Activated CD8-positive, alpha-beta memory T cell treated with anti-CD3 and anti-CD28 coated beads, Interleukin-2, amount 50 U/mL, for 1 hour (primary cell): ENCODE measurements around the gene AKAP6.

Source experiments
- DNase-seq: peaks from one replicate; pipeline ENCODE4 v3.0.0-alpha.2; 2020; ENCODE audit errors: extremely low read depth

The AKAP6 gene

DNA sequence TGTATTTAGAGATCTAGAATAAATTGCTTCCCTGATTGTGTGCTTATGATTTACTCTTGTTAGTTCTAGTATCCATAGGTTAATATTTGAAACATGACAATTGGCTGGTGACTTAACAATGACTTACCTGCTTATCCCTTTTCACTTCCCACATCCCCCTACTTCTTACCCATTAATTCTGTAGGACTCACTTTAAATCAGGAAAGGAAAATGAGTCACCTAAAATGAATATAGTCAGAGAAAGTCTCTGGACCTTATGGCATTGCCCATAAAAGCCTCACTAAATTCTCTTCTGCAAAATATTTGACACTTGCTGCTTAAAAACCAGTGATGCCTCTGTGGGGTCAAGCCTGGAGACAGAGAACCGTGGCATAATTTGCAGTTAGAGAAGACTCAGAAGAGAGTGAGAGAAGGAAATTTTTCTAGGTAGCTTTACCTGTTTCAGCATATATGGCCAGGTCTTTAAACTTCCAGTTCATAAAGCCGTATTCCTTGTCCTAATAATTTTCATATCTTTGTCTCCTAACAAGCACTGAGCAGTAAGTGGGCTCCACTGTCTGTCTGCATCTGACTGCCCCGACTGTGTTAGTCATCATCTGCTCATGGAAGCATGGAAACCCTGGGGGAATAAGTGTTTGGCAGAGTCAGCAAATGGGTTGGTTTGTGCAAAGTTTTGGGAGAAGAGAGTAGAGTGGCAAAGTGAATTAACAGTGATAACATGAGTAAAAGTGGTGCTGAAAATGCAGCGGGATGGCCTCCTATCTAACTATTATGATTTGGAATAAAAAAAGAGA lies 294.4 kb downstream of the AKAP6 start:
- no peak for DNase-seq

DNA sequence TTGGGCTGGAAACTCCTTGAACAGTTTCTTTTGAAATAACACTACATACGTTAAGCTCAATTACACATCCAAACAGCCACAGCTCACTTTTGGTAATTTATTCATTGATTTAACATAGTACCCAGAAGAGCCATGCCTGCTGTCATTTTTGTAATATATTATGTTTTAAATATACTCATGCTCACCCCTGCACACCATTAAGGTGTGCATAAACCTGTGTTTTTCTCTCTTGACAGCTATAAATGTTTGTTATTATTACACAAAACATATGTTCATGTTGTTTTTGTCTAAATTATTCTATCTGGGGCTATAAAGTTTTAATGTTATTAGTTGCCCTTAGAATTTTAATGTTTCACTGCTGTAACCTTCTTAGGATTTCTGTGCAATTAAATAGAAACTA lies 296.1 kb downstream of the AKAP6 start:
- DNase-seq = no peak

DNA sequence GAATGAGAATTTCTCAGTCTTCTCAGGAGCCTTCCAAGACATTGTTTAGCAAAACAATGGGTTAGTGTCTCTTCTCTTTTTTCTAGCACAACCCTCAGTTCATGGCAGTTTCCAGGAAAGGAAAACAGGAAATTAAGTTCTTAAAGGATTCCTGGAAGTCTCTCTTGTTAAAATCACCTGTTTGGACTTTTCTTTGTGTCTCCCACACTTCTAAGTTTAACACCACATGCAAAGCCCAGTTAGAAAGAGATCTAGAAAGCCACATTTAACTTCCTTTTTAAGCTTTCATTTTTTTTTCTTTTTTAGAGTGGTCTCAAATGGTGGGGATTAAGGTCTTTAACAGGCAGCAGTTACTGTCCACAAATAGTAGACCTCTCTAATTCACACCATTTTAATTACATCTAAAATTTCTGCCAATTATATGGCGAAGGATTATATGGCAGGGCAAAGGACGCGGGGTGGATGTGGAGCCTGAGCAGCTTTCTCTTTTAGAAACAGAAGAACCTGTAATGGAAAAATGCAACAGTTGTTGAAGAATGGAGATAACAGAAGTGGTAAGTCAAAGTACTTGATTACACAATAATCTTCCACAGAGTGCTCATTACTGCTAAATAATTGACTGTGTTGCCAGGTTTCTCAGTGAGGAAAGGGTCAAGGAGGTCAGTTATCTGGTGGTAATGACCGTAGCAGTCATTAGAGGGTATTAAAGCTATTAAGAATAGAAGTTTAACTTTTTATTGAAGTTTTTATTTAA lies 298.6 kb downstream of the AKAP6 start:
- no peak for DNase-seq

DNA sequence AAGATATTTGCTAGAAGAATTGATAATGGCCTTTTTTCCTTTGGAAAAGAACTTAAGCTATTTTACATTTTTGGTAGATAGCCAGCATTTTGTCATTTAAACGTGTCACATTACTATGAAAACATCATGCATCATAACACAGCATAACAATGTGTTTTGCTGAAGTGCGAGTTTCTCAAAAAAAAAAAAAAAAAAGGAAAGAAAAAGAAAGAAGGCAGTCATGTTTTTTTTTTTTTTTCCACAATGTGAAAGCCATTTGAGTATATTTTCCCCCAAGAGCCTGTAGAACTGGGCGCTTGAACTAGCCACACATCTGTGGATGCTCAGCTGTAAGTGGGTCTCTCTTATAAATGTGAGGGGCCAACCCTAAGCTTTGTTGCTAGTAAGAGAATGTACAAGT lies 300.1 kb downstream of the AKAP6 start:
- DNase-seq = no peak

DNA sequence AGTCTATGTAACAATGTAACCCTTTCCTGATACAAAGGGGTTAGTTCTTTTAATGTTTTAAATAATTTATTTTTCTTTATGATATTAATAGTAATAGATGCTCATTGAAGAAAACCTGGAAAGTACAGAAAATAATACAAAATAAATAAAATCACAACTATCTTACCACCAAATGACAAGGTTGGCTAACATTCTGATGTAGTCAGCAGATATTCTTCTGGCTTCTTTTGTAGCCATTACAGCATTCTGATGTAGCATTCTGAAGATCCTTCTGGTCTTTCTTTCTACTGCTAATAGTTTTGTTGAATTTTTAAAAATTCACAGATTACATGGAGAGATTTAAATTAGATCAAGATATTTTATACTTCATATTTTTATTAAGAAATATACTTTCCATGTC lies 301.6 kb downstream of the AKAP6 start:
- DNase-seq = no peak

DNA sequence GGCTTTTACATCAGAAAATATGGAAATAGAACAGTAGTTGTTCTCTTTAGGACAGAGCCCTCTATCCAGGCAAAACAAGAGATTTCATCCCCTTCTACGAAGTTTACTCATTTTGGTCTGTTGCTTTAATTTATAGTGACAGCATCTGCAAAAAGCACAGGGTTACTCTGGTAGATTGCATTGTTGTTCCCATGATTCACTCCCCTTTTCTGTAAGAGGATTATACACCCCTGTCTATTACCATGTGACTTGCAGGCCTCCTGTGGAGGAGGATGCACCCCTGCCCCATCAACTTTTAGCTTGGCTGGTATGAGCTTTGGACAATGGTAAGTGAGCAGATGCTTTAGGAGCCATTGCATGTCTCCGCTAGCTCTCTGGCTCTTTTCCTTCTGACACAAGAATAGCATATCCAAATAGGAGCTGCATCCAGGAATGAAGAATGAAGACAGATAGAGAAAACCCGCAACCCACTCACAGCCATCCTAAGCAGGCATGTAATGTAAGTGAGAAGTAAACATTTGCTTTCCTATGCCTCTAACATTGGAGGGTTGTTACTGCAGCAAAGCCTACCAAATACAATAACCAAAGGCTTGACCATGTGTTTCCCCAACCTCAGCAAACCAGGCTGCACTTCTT lies 304.2 kb downstream of the AKAP6 start:
- no peak for DNase-seq

DNA sequence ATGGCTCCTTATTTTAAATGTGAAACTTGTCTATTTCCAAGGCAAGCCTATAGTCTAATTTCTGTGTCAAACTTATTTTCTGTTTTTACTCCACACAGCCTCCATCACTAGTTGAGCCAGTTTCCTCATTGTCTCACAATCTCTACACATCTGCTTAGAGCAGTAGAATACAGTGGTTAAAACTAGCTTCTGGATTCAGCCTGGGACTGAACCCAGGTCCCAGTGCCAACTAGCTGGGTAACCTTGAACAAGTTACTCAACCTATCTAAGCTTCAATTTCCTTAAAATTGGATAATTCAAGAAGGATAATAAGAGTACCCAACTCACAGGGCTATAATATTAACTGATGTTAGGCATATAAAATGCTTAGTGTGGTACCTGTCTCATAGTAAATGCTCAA lies 304.8 kb downstream of the AKAP6 start:
- no peak for DNase-seq

DNA sequence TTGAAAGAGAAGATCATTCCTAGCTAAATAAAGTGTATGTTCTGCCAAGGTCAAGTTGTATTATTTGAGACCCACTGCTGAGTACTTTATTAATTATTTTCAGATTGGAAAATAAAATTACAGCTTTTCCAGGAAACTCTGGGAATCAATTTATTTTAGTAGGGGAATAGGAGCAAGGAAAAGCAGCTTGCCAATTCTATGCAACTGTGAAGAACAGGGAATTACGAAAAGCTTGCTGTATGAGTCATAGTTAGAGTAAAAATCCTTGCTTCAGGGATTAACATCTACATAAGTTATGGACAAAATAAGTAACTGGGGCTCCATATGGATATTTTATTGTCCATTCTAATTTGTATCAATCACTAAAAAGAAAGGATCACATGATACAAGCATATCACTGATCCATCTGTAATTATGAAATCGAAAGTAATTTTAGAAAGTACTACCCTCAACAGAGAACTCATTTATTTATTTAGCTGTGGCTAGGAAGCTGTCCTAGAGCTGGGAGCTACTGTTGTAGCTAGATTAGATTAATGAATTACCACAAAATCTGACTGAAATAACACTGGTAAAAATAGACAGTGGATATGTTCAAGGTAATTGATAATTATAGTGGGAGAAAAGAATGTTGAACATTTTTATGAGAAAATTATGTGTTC lies 306.1 kb downstream of the AKAP6 start:
- no peak for DNase-seq

DNA sequence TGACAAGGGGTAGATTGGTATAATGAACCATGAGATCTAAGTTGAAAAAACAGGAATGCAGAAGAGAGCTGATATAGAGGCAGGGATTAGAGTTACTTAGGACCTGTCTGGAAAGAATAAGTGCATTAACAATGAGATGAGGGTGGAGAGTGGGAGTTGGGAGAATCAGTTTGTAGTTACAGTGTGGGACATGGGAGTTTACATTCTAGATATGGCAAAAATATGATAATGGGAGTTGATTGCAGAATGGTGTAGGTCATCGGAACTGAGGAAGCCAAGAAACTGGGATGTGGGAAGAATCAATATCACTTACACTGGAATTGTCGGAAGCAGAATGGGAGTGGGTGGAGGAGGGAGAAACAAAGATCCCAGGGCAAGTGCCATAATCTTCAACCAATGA lies 308.5 kb downstream of the AKAP6 start:
- no peak for DNase-seq

DNA sequence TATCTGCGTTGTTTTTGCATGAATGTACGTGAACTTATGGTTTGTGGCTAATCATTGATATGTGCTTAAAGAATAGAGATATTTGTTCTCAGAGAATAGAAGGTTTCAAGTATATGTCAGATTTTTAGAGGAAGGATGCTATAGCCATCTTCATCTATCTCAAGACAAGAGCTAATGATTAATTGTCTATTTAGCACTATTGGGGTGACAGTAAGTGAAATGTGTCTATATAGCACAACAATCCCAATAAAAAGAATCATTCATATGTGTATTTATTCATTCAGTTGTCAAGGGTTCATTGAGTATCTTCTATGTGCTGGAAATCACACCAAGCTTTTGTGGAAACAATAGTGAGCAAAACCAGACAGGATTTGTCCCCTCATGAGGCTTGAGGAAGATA lies 310.1 kb downstream of the AKAP6 start:
- no peak for DNase-seq

DNA sequence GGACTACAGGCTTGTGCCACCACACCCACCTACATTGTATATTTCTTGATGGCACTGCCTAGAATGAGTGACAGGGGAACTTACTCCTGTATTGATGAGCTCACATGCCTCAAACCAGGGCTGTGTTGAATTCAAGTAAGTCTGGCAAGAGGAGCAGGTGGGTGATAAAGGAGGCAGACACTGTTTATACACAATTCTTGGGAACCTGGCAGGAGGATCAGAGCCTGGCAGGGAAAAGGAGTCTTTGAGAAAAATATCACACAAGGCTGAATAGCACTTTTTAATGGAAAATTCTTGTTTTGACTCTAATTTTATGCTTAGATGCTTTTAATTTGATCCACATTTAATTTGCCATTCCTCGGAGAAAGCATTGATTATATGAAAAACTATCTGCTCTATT lies 316.5 kb downstream of the AKAP6 start:
- no peak for DNase-seq

DNA sequence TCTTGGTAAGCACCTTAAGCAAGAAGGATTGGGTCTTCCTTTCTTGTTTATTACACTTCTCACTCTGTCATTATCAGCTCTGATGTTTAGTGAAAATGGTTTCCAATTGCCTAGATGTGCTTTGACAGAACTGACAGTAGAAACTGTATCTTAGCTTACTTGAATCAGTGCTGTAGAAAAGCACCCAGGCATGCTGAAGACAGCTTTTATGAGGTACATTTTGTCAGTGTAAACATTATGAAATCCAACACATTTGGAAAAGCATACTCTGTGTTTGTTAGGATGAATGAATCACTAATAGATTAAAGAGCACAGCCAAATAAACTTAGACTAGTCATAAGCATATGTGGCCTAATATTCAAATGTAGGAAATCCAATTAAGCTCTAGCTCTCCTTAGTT lies 319.3 kb downstream of the AKAP6 start:
- DNase-seq = no peak

DNA sequence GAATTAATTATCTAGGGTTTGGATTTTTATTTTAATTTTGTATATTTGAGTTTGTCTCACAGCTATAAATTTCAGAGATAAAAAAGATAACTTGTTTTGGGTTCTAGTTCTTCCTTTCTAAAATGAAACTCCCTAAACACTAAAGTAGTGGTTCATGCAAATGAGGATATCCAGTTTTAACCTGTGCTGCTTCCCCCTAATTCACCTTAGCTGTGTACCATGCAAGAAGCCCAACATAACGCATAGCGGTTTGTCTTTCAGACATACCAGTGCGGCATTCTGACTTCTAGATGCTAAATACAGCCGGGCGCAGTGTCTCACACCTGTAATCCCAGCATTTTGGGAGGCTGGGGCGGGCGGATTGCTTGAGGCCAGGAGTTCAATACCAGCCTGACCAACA lies 320.9 kb downstream of the AKAP6 start:
- no peak for DNase-seq

DNA sequence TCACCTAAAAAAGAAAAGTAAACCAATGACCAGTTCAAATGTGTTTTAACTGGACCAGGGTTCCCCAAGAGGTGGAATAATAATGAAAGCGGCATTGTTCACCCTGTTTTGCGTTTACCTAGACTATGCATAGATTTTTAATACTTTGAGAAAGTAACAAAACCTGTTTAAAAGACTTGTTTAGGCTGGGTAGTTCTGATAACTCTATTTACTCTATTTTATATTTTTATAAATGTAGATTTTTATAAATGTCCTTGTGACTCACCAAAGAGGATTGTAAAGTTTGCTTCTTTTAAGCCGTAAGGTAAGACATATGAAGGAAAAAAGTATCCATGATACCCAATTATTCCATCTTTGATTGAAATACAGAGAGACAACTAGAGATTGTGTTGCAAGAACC lies 321.6 kb downstream of the AKAP6 start:
- DNase-seq = no peak

DNA sequence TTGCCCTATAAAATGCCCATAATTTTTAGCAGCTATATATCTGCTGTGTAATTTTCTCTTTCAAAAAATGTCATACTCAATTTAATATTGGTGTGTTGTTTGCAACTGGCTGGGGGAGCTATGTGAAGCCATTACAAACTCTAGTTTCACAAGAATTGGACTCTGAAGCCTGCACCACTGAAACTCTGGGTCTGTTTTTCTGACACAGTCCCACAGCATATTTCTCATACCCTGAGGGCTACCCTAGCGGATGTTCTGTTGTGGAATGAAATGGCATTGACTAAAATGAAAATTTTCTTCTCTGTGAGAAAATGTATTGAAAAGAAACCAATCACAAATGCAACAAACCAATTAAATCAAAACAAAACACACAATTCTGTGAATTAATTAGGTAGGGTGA lies 325.0 kb downstream of the AKAP6 start:
- no peak for DNase-seq

DNA sequence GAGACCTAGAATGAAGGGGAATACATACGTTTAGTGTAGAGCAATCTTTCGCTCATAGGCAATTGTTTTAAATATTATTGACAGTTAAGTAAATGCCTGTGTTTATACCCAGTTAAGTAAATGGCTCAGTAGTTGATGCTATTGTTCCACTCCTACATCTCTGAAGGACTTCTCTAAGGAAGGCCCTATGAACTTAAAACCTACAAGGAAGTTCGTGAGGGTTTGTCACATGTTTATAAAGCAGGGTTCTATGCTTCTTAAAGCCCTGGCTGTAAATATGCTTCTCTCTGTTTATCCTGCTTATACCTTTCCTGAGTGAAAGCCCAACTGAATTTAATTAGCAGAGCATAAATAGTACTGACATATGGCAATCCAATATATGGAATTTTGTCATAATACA lies 327.5 kb downstream of the AKAP6 start:
- no peak for DNase-seq

DNA sequence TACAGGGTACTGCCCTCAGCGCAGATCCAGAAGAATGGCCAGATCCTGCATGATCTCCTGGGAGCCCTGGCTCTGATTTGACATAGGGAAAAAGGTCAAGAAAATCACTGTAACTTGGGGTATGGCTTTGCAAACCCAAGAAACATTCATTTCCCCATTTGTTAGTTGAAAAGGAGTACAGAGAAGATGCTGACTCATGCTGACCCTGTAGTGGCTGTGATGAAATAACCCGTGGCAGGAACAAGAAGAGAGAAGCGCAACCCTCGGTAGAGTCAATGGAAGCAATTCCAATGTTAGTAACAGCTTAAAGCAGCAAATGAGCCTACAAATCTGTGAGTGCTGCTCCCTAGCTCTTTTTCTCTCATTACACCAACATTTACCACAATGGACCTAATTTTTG lies 328.0 kb downstream of the AKAP6 start:
- DNase-seq = no peak

DNA sequence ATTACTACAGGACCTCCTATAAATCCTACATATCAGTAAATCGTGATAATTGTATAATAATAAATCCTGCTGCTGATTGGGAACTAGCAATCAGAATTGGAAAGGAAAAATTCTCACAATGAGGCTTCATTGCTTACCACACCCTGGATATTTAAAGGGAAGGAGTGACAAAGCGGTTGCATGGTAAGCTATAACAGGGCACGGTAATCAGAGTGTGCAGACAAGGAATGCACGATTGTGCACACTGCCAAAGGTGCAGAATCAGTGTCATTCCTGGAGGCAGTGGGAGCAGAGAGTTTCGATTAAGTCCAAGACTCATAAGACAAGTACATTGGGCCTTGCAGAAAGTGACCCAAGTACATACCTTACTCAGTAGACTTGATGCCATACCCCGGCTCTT lies 332.1 kb downstream of the AKAP6 start:
- no peak for DNase-seq

DNA sequence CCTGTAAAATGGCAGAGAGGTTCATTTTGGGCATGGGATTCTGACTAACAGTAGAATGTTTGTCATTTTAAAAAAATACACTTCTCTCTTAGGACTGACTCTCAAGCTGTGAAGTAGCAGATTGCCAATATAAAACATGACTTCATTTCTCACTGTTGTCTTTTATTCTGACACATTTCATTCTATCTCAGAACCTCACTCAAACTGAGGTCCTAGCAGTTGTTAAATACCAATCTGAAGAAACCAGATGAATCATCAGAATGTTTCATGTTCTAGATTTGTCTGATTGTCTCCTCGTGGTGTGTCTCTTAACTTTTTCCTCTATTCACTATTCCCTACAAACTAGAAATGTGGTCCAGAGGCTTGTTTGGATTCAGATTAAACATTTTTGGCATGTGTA lies 333.1 kb downstream of the AKAP6 start:
- DNase-seq = no peak

DNA sequence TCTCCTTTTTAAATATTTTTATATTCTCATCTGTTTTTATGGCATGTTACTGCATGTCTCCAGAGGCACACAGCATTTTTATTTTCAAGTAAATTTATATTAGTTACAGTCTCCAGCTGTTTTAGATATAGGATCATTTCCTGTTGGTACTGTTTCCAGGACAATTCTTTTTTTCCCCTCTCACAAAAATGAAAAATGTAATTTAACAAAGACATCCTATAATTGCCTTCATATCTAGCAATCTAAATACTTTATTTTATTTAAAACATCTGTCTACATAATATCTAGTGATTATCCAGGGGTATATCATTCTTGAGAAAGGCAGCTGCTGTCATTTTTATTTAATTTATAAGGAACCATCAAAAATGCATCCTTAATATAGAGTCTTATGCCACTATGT lies 337.2 kb downstream of the AKAP6 start:
- DNase-seq = no peak

DNA sequence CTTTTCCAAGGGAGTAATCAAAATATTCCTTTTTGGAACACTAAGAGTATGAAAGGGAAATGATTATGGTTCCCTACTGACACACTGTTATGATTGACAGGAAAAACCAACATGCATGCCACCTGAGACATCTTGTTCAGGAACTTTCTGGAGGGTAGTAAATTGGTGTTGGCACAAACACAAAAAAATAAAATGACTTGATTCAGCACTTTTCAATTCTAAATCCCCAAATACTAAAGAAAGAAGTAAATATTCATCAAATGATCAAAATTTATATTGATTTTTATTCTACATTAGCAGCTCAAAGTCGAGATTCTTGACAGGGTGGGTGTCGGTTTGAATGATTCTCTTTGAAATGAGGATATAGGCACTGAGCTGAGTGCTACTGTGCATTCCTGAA lies 338.2 kb downstream of the AKAP6 start:
- DNase-seq = no peak

DNA sequence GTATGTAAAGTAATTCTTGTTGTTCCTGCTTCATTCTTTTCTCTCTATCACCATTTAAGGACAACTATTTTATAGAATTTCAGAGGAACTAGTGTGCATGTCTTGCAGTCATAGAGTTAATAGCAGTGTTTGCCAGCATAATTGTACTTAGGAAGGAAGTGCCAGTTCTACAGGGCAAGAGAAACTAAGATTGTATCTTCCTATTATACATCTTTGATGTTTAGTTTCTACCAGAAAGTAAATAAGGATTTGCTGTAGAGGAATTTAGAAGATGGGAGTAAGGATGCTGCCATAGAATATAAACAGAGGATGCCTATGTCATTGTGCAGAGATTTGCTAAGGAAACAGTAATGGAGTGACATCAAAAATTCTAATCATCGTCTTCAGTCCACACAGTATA lies 338.7 kb downstream of the AKAP6 start:
- no peak for DNase-seq

DNA sequence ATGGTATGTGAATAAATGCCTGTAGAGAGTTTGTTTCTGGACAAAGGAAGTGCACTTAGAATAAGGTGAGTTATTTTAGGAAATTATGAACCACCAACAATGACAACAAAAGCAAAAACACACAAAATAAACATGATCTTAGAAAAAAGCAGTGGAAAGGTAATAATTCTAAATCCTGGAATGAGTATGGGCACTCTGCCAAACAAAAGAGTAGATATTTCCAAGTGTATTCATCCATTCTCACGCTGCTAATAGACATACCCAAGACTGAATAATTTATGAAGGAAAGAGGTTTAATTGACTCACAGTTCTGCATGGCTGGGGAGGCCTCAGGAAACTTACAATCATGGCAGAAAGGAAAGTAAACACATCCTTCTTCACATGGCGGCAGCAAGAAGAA lies 340.3 kb downstream of the AKAP6 start:
- DNase-seq = no peak
